ENCODE measurements around the gene LRRC27.
"Not testable (repeated sequence)": the region's sequence is repeated elsewhere in the genome, so short reads cannot be mapped to it uniquely, and the experiment has no call there.

The LRRC27 gene

GRCh38 chr10:132331601-132332432, at the start of gene LRRC27:
Gene LRRC27 (plus strand): TSS chr10:132332193. CDS start chr10:132333525, 1,332 bp downstream.
- peak; percentile 83 for DNase-seq

GRCh38 chr10:132282667-132283603, 49.1 kb upstream of the LRRC27 start:
- DNase-seq: no peak

GRCh38 chr10:132283604-132284382, 48.2 kb upstream of the LRRC27 start:
- no peak for DNase-seq

- DNase-seq: no peak
Observed at GRCh38 chr10:132289439-132289838, 42.6 kb upstream of the LRRC27 start.

- DNase-seq: no peak
Observed at GRCh38 chr10:132290631-132291030, 41.4 kb upstream of the LRRC27 start.

GRCh38 chr10:132291826-132292225, 40.2 kb upstream of the LRRC27 start:
- no peak for DNase-seq

- no peak for DNase-seq
Observed at GRCh38 chr10:132292287-132293200, 39.4 kb upstream of the LRRC27 start.

- DNase-seq: no peak
Observed at GRCh38 chr10:132293201-132293812, 38.7 kb upstream of the LRRC27 start.

GRCh38 chr10:132293813-132294520, 38.0 kb upstream of the LRRC27 start:
- no peak for DNase-seq

GRCh38 chr10:132294561-132295318, 37.3 kb upstream of the LRRC27 start:
- no peak for DNase-seq

- DNase-seq: not testable (repeated sequence)
Observed at GRCh38 chr10:132295481-132295880, 36.5 kb upstream of the LRRC27 start.

GRCh38 chr10:132296666-132297443, 35.1 kb upstream of the LRRC27 start:
- no peak for DNase-seq

- peak; percentile 59 for DNase-seq
Observed at GRCh38 chr10:132297526-132297925, 34.5 kb upstream of the LRRC27 start.

GRCh38 chr10:132298038-132298881, 33.7 kb upstream of the LRRC27 start:
- no peak for DNase-seq

- DNase-seq: no peak
Observed at GRCh38 chr10:132299371-132300336, 32.3 kb upstream of the LRRC27 start.

- DNase-seq: no peak
Observed at GRCh38 chr10:132300582-132300981, 31.4 kb upstream of the LRRC27 start.
